Stomach (tissue), 4 donors: Measurements from ENCODE around the gene MLKL.

ENCODE experiments used
- CTCF ChIP-seq, 7 experiments: fragments of 450-650 bp in 4 of 7; fragments of 200-600 bp in 3 of 7; sonication (generic) in 3 of 7; IDR thresholded peaks; one replicate each; pipeline ENCODE4 v1.5.1; 2016 to 2019; ENCODE audit warnings: antibody characterized with exemption in 7 of 7, control low read depth in 2 of 7, mild to moderate bottlenecking in 1 of 7
- POLR2A ChIP-seq, 4 donors: fragments of 450-650 bp; IDR thresholded peaks; one replicate each; pipeline ENCODE4 v1.6.1; 2016; ENCODE audit warnings: antibody characterized with exemption in 4 of 4, control low read depth in 2 of 4, mild to moderate bottlenecking in 1 of 4, moderate library complexity in 1 of 4

GRCh38 chr16:74691093-74691855 is 9.4 kb downstream of the MLKL start:
- TF ChIP-seq CTCF (IDR thresholded peaks at IDR 0.05) (no peak), POLR2A (IDR thresholded peaks at IDR 0.05) (no peak)
